A673 (cell line): Measurements from ENCODE around the gene GSAP. TPM values are rescaled to one million over a fixed set of nuclear protein-coding genes. Genes with fewer than 3 reads are reported as not detected.

Experiments
- BruUV-seq: library from RNA; stranded (reverse); fragments of 400-500 nt; replicated peaks from 2 replicates; lab custom pipeline; 2021; lab: Mats Ljungman, UMichigan
- CTCF ChIA-PET: fragments of 300-600 bp; sonication (Branson Sonifier 250); formaldehyde crosslinking; loops from one replicate; lab custom pipeline; 2022; ENCODE audit warnings: antibody characterized with exemption; lab: Charles Lee
- POLR2A ChIA-PET: fragments of 300-600 bp; sonication (Branson Sonifier 250); formaldehyde crosslinking; loops from one replicate; lab custom pipeline; 2022; ENCODE audit warnings: antibody characterized with exemption; ENCODE audit not compliant: low non-redundant PET; lab: Charles Lee
- DNase-seq: peaks from one replicate; pipeline ENCODE4 v3.0.0-alpha.2; 2015; ENCODE audit warnings: low spot score
- H3K27ac ChIP-seq: fragments of 200-600 bp; sonication (generic); 2 replicates; pipeline ENCODE4 v1.5.1; 2016; ENCODE audit warnings: mixed run types, low read depth, mild to moderate bottlenecking, mixed read lengths, antibody characterized with exemption, low read length; ENCODE audit not compliant: poor library complexity, severe bottlenecking
- H3K27me3 ChIP-seq: fragments of 200-600 bp; sonication (generic); replicated peaks from 2 replicates; pipeline ENCODE4 v1.6.1; 2017; ENCODE audit warnings: mixed run types, low read depth, mild to moderate bottlenecking, mixed read lengths, antibody characterized with exemption, low read length; ENCODE audit not compliant: insufficient read depth, poor library complexity
- H3K36me3 ChIP-seq: fragments of 200-600 bp; sonication (generic); 2 replicates; pipeline ENCODE4 v1.6.1; 2016; ENCODE audit warnings: mixed run types, mild to moderate bottlenecking, mixed read lengths, antibody characterized with exemption, low read length; ENCODE audit not compliant: insufficient read depth, poor library complexity, severe bottlenecking
- H3K4me1 ChIP-seq: fragments of 200-600 bp; sonication (generic); 2 replicates; pipeline ENCODE4 v1.6.1; 2017; ENCODE audit warnings: mixed run types, mild to moderate bottlenecking, mixed read lengths, antibody characterized with exemption, low read length; ENCODE audit not compliant: insufficient read depth, poor library complexity, severe bottlenecking
- H3K4me3 ChIP-seq: fragments of 200-600 bp; sonication (generic); 2 replicates; pipeline ENCODE4 v1.5.1; 2016; ENCODE audit warnings: low read depth, mixed run types, mild to moderate bottlenecking, mixed read lengths, low read length; ENCODE audit not compliant: poor library complexity, severe bottlenecking
- H3K9me3 ChIP-seq: fragments of 200-600 bp; sonication (generic); 2 replicates; pipeline ENCODE4 v1.6.1; 2016; ENCODE audit warnings: mixed run types, low read depth, mild to moderate bottlenecking, mixed read lengths, antibody characterized with exemption, low read length; ENCODE audit not compliant: poor library complexity, severe bottlenecking
- CTCF ChIP-seq: fragments of 300-800, 200-600 bp; sonication (generic); conservative IDR thresholded peaks from 2 replicates; pipeline ENCODE4 v1.5.1; 2017; ENCODE audit warnings: low read depth, mild to moderate bottlenecking, antibody characterized with exemption, low read length, moderate library complexity, mixed read lengths
- EZH2 ChIP-seq: fragments of 200-600 bp; sonication (generic); IDR thresholded peaks from 2 replicates; pipeline ENCODE4 v1.6.1; 2017; ENCODE audit warnings: borderline replicate concordance, low read depth, mild to moderate bottlenecking, mixed read lengths, antibody characterized with exemption, low read length; ENCODE audit not compliant: poor library complexity, severe bottlenecking
- intact Hi-C: fragments of 100-400 bp; cut with micrococcal nuclease; formaldehyde crosslinking; loops from one replicate; pipeline ENCODE4 v1.10.0; 2022; ENCODE audit not compliant: unreplicated experiment
- total RNA-seq: library from RNA; stranded (reverse); gene quantifications from 2 replicates; pipeline ENCODE4 v1.2.3, GENCODE V29; 2021

The GSAP gene
- total RNA-seq, 1 experiment from 2014 or later = 0.15 TPM

GRCh38 chr7:77417801-77418200, 1.7 kb upstream of the GSAP start:
- no peak for DNase-seq
- no peaks in the 10 kb centered on the region for H3K9me3 ChIP-seq
- no peak overlapping the region for H3K4me3 ChIP-seq
- ChIA-PET CTCF (no interaction called here), POLR2A (no interaction called here)
- no peaks in the 10 kb centered on the region for H3K36me3 ChIP-seq
- intact Hi-C loops = no loop called here
- H3K27me3 ChIP-seq = peaks cover 32% of the 10 kb centered on the region
- H3K27ac ChIP-seq = no peak overlapping the region
- TF ChIP-seq CTCF (no peak), EZH2 (no peak)
- no TSS peak for BruUV-seq
- no peaks in the 10 kb centered on the region for H3K4me1 ChIP-seq

- Histone ChIP-seq H3K4me3 (peak overlapping the region; percentile 39), H3K36me3 (no peaks in the 10 kb centered on the region), H3K9me3 (no peaks in the 10 kb centered on the region), H3K27ac (no peak overlapping the region), H3K4me1 (no peaks in the 10 kb centered on the region), H3K27me3 (peaks cover 32% of the 10 kb centered on the region)
- no peak for DNase-seq
- POLR2A ChIA-PET = interaction anchor here (0.9 kb wide), 1 partner anchor 12 kb away, joined by 15 read pairs; no protein-coding TSS in a partner anchor
- intact Hi-C loops = no loop called here
- CTCF ChIA-PET = no interaction called here
- no TSS peak for BruUV-seq
- TF ChIP-seq CTCF (no peak), EZH2 (no peak)
Measured at GRCh38 chr7:77416621-77417371, 647 bp upstream of the GSAP start.

GRCh38 chr7:77415476-77415822, 700 bp downstream of the GSAP start:
- peaks cover 32% of the 10 kb centered on the region for H3K27me3 ChIP-seq
- no peak for TF ChIP-seq EZH2
- no peak for TF ChIP-seq CTCF
- intact Hi-C loops = no loop called here
- no peak overlapping the region for H3K27ac ChIP-seq
- H3K4me1 ChIP-seq = no peaks in the 10 kb centered on the region
- BruUV-seq = no TSS peak
- no peaks in the 10 kb centered on the region for H3K9me3 ChIP-seq
- DNase-seq = no peak
- ChIA-PET POLR2A (no interaction called here), CTCF (no interaction called here)
- peak overlapping the region; percentile 39 for H3K4me3 ChIP-seq
- no peaks in the 10 kb centered on the region for H3K36me3 ChIP-seq
